Measurements from ENCODE around the gene ZFPM1.

ZFPM1 gene

GRCh38 chr16:88500255-88500661, 47.2 kb downstream of the ZFPM1 start:
- H3K9me3 ChIP-seq (ENCODE audit: control insufficient read depth, low read length), result no peaks in the 10 kb centered on the region
- H3K4me1 ChIP-seq, result peaks cover 8% of the 10 kb centered on the region
- no peaks in the 10 kb centered on the region for H3K79me2 ChIP-seq
- no peak overlapping the region for H2AFZ ChIP-seq
- no peaks in the 10 kb centered on the region for H3K27me3 ChIP-seq (ENCODE audit: control insufficient read depth, insufficient read depth, low read length)
- no peak overlapping the region for H3K27ac ChIP-seq
- no peak overlapping the region for H3K4me3 ChIP-seq (ENCODE audit: low read depth, low read length)
- no peak overlapping the region for H3K4me2 ChIP-seq (ENCODE audit: low read length)
- no peak for TF ChIP-seq CTCF (IDR thresholded peaks at IDR 0.05)
- H3K9ac ChIP-seq, result no peak overlapping the region
- H3K36me3 ChIP-seq (ENCODE audit: control insufficient read depth, insufficient read depth, low read length), result no peaks in the 10 kb centered on the region

- Histone ChIP-seq H3K27ac (no peak overlapping the region), H3K27me3 (ENCODE audit: control insufficient read depth, insufficient read depth, low read length) (no peaks in the 10 kb centered on the region), H3K36me3 (ENCODE audit: control insufficient read depth, insufficient read depth, low read length) (no peaks in the 10 kb centered on the region), H2AFZ (no peak overlapping the region), H3K4me3 (ENCODE audit: low read depth, low read length) (no peak overlapping the region), H3K4me2 (ENCODE audit: low read length) (no peak overlapping the region), H3K9ac (no peak overlapping the region), H3K9me3 (ENCODE audit: control insufficient read depth, low read length) (no peaks in the 10 kb centered on the region), H3K4me1 (peaks cover 10% of the 10 kb centered on the region), H3K79me2 (no peaks in the 10 kb centered on the region)
- TF ChIP-seq CTCF (IDR thresholded peaks at IDR 0.05), result no peak
Observed at GRCh38 chr16:88502371-88502770, 49.3 kb downstream of the ZFPM1 start.

GRCh38 chr16:88502776-88503280, 49.7 kb downstream of the ZFPM1 start:
- Histone ChIP-seq H3K36me3 (ENCODE audit: control insufficient read depth, insufficient read depth, low read length) (no peaks in the 10 kb centered on the region), H3K27me3 (ENCODE audit: control insufficient read depth, insufficient read depth, low read length) (no peaks in the 10 kb centered on the region), H3K79me2 (no peaks in the 10 kb centered on the region), H3K4me1 (peaks cover 10% of the 10 kb centered on the region), H3K27ac (no peak overlapping the region), H3K9ac (no peak overlapping the region), H3K4me2 (ENCODE audit: low read length) (no peak overlapping the region), H3K9me3 (ENCODE audit: control insufficient read depth, low read length) (no peaks in the 10 kb centered on the region), H2AFZ (no peak overlapping the region), H3K4me3 (ENCODE audit: low read depth, low read length) (no peak overlapping the region)
- TF ChIP-seq CTCF (IDR thresholded peaks at IDR 0.05), result no peak

- H3K27ac ChIP-seq, result no peak overlapping the region
- no peak overlapping the region for H3K4me3 ChIP-seq (ENCODE audit: low read depth, low read length)
- H3K4me1 ChIP-seq, result peaks cover 10% of the 10 kb centered on the region
- H2AFZ ChIP-seq, result no peak overlapping the region
- no peaks in the 10 kb centered on the region for H3K27me3 ChIP-seq (ENCODE audit: control insufficient read depth, insufficient read depth, low read length)
- TF ChIP-seq CTCF (IDR thresholded peaks at IDR 0.05), result no peak
- no peaks in the 10 kb centered on the region for H3K36me3 ChIP-seq (ENCODE audit: control insufficient read depth, insufficient read depth, low read length)
- H3K79me2 ChIP-seq, result no peaks in the 10 kb centered on the region
- H3K9me3 ChIP-seq (ENCODE audit: control insufficient read depth, low read length), result no peaks in the 10 kb centered on the region
- no peak overlapping the region for H3K4me2 ChIP-seq (ENCODE audit: low read length)
- no peak overlapping the region for H3K9ac ChIP-seq
Observed at GRCh38 chr16:88503374-88503770, 50.3 kb downstream of the ZFPM1 start.

GRCh38 chr16:88503771-88504488, 50.9 kb downstream of the ZFPM1 start:
- H3K4me2 ChIP-seq (ENCODE audit: low read length), result no peak overlapping the region
- no peaks in the 10 kb centered on the region for H3K27me3 ChIP-seq (ENCODE audit: control insufficient read depth, insufficient read depth, low read length)
- H3K36me3 ChIP-seq (ENCODE audit: control insufficient read depth, insufficient read depth, low read length), result no peaks in the 10 kb centered on the region
- H3K79me2 ChIP-seq, result no peaks in the 10 kb centered on the region
- no peak overlapping the region for H3K9ac ChIP-seq
- no peak overlapping the region for H3K4me3 ChIP-seq (ENCODE audit: low read depth, low read length)
- no peak overlapping the region for H3K27ac ChIP-seq
- H3K9me3 ChIP-seq (ENCODE audit: control insufficient read depth, low read length), result no peaks in the 10 kb centered on the region
- TF ChIP-seq CTCF (IDR thresholded peaks at IDR 0.05), result no peak
- H2AFZ ChIP-seq, result no peak overlapping the region
- H3K4me1 ChIP-seq, result peaks cover 10% of the 10 kb centered on the region

Measured in parathyroid adenoma (tissue), 2 donors.